ELR (cell line): ENCODE results near the gene PSMA5.
"Not testable (repeated sequence)": the region's sequence is repeated elsewhere in the genome, so short reads cannot be mapped to it uniquely, and the experiment has no call there.

Experiments used
- DNase-seq: peaks from one replicate; pipeline ENCODE4 v3.0.0-alpha.2; 2015; ENCODE audit warnings: low read depth

PSMA5 gene

GRCh38 chr1:109392037-109392787 is 34.0 kb downstream of the PSMA5 start:
- DNase-seq = no peak

GRCh38 chr1:109391626-109392025 is 34.6 kb downstream of the PSMA5 start:
- DNase-seq = no peak

GRCh38 chr1:109391157-109391556 is 35.1 kb downstream of the PSMA5 start:
- DNase-seq = no peak

GRCh38 chr1:109389638-109390341 is 36.5 kb downstream of the PSMA5 start:
- DNase-seq = no peak

- no peak for DNase-seq
Observed at GRCh38 chr1:109388884-109389637, 37.2 kb downstream of the PSMA5 start.

GRCh38 chr1:109388208-109388711 is 38.0 kb downstream of the PSMA5 start:
- no peak for DNase-seq

GRCh38 chr1:109386054-109386717 is 40.1 kb downstream of the PSMA5 start:
- no peak for DNase-seq

GRCh38 chr1:109385417-109385816 is 40.8 kb downstream of the PSMA5 start:
- DNase-seq = no peak

GRCh38 chr1:109383854-109384253 is 42.4 kb downstream of the PSMA5 start:
- no peak for DNase-seq

GRCh38 chr1:109383087-109383779 is 43.0 kb downstream of the PSMA5 start:
- no peak for DNase-seq

GRCh38 chr1:109381573-109381972 is 44.7 kb downstream of the PSMA5 start:
- no peak for DNase-seq

- DNase-seq = no peak
Observed at GRCh38 chr1:109379907-109380306, 46.3 kb downstream of the PSMA5 start.

- no peak for DNase-seq
Observed at GRCh38 chr1:109379422-109379821, 46.8 kb downstream of the PSMA5 start.

- no peak for DNase-seq
Observed at GRCh38 chr1:109377698-109378097, 48.5 kb downstream of the PSMA5 start.

GRCh38 chr1:109373696-109374095 is 52.6 kb downstream of the PSMA5 start:
- DNase-seq = not testable (repeated sequence)

- DNase-seq = no peak
Observed at GRCh38 chr1:109373126-109373525, 53.1 kb downstream of the PSMA5 start.

- DNase-seq = no peak
Observed at GRCh38 chr1:109372281-109372680, 54.0 kb downstream of the PSMA5 start.

GRCh38 chr1:109371341-109371739 is 54.9 kb downstream of the PSMA5 start:
- peak; percentile 54 for DNase-seq

GRCh38 chr1:109370712-109371340 is 55.4 kb downstream of the PSMA5 start:
- DNase-seq = peak; percentile 87

- DNase-seq = peak; percentile 30
Observed at GRCh38 chr1:109369167-109369746, 57.0 kb downstream of the PSMA5 start.

- peak; percentile 19 for DNase-seq
Observed at GRCh38 chr1:109368464-109368863, 57.8 kb downstream of the PSMA5 start.
